HG03060 (cell line): Measurements from ENCODE around the gene KIF11.

Experiments used
- ATAC-seq: cut with Tn5 transposase; IDR thresholded peaks from one replicate; pipeline ENCODE4 v1.9.1; 2021; ENCODE audit warnings: low read depth, moderate number of reproducible peaks; ENCODE audit not compliant: unreplicated experiment

KIF11 gene

GRCh38 chr10:92667078-92667477 lies 74.1 kb downstream of the KIF11 start:
- ATAC-seq = no peak

DNA sequence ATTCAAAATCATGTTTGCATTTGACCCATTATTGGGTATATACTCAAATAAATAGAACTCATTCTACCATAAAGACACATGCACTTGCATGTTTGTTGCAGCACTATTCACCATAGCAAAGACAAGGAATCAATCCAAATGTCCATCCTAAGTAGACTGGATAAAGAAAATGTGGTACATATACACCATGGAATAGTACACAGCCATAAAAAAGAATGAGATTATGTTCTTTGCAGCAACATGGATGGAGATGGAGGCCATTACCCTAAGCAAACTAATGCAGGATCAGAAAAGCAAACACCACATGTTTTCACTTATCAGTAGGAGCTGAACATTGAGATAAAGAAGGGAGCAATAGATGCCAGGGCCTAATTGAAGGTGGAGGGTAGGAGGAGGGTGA lies 84.8 kb downstream of the KIF11 start:
- no peak for ATAC-seq

DNA sequence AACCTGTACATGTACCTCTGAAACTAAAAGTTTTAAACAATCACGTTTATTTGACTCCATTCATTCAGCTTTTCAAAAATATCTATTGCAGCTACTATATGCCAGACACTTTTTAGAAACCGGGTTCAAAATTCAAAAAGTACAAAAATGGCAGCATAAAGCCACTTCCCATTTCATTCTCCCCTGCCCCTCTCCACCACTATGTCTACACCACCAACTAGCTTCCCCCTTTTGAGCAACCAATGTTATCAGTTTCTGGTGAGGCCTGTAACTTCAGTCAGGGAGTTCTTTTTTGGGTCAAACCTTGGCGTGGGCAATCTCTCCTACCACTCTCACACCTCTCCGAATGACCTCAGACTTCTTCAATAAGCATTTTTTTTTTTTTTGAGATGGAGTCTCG lies 85.3 kb downstream of the KIF11 start:
- ATAC-seq = no peak

DNA sequence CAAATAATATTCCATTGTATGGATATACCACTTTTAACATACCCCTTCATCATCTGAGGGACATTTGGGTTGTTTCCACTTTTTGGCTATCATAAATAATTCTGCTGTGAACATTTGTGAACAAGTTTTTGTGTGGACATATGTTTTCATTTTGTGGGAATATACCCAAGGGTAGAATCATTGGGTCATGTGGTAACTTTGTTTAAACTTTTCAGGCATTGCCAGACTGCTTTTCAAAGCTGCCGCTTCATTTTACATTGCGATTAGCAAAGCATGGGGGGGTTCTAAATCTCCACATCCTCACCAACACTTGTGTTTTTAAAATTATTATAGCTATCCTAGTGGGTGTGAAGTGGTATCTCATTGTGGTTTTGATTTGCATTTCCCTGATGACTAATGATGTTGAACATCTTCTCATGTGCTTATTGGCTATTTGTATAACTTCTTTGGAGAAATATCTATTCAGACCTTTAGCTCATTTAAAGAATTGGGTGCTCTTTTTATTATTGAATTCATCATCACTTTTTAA lies 88.4 kb downstream of the KIF11 start:
- ATAC-seq = no peak

GRCh38 chr10:92688573-92688926 lies 95.6 kb downstream of the KIF11 start:
- ATAC-seq = no peak

GRCh38 chr10:92688927-92689662 lies 96.2 kb downstream of the KIF11 start:
- ATAC-seq = no peak

GRCh38 chr10:92689663-92690210 lies 96.8 kb downstream of the KIF11 start, which contains the start of gene HHEX:
Gene HHEX, plus strand, starts transcription at chr10:92689955. Its CDS starts 32 bp downstream, at chr10:92689987.
- ATAC-seq = no peak

DNA sequence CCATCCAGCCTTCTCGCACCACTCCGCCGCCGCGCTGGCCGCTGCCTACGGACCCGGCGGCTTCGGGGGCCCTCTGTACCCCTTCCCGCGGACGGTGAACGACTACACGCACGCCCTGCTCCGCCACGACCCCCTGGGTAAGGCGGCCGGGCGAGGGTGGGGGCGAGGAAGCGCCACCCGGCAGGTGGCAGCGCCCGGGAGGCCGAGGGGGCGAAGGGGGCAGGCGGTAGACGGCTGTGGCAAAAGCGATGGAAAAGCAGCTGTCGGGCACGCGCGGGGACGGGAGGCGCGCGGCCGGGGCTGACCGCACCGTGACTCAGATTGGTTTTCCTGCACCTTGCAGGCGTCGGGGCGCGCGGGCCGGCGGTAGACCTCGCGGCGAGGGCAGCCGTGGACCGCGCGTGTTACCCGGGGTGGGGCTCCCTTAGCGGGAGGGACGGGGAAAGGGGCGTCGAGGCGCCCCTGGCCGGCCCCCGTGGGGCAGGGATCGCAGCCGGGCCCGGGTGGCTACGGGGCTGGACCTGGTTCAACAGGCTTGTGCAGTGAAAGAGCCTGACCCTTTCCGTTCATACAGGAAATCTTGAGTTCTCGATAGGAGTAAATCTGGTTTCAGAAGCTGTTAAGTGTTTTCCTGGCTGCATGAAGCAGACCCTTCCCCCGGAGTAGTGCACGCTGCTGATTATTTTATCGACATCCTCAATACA lies 97.4 kb downstream of the KIF11 start:
- no peak for ATAC-seq

GRCh38 chr10:92690915-92691590 lies 98.1 kb downstream of the KIF11 start:
- ATAC-seq = no peak

DNA sequence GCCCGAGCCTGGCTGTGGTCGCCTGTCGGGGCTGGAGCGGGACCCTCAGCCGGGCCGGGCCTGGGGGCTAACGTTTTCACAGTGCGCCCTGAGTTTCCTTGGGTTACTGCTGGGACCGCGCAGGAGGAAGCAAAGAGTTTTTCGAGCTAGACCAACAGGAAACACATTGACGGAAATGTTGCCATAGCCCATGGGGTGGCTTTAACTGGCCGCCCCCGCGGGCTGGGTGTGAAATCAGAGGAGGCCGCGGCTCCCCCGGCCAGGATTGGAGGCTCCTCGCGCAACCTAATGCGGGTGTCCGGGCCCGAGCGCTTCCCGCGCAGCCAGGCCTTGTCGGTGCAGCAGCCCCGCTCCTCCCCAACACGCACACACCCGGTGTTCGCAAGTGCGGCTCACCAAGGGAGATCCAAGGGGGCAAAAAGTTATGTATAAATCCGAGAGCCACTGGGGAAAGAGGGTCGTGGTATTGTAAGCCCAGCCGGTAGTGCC lies 98.7 kb downstream of the KIF11 start:
- ATAC-seq = no peak

GRCh38 chr10:92692080-92692671 lies 99.2 kb downstream of the KIF11 start:
- ATAC-seq = no peak

DNA sequence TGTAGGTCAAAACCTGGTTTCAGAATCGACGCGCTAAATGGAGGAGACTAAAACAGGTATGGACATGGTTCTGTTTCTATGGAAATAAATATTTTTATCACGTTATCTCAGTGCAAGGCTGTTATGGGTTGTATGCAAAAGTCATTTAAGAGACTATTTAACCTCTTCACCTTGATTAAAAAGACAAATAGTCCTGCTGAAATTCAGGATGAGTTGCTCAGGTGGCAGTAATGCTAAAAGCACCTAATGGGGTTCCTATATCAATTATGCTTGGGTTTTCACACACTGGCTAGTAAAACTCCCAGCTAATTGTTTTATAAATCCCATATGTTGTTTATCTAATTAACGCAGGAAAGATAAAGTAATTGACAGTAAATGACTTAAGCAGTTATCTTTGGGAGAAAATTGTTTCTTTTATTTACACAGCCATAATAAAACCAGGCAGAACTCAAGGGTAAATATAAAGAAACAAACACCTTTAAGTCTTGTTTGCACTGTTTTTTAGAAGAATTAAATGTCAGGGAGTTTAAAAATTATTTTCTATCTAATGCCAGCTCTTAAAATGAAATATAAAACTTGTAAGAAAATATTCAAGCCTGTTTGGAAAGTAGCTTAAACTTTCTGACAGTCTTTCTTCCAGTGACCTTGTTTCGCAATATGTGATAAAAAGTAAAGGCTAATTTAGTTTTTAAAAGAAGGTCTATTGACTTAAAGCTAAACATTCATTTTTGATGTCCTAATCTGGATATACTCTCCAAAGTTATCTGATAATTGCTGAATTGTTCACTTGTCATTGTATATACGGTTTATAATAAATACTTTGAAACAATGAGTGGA lies 100.0 kb downstream of the KIF11 start:
- ATAC-seq = no peak

- no peak for ATAC-seq
These were observed 100.6 kb downstream of the KIF11 start for GRCh38 chr10:92693534-92693893.

- no peak for ATAC-seq
These were observed 103.0 kb downstream of the KIF11 start for GRCh38 chr10:92695679-92696605.

DNA sequence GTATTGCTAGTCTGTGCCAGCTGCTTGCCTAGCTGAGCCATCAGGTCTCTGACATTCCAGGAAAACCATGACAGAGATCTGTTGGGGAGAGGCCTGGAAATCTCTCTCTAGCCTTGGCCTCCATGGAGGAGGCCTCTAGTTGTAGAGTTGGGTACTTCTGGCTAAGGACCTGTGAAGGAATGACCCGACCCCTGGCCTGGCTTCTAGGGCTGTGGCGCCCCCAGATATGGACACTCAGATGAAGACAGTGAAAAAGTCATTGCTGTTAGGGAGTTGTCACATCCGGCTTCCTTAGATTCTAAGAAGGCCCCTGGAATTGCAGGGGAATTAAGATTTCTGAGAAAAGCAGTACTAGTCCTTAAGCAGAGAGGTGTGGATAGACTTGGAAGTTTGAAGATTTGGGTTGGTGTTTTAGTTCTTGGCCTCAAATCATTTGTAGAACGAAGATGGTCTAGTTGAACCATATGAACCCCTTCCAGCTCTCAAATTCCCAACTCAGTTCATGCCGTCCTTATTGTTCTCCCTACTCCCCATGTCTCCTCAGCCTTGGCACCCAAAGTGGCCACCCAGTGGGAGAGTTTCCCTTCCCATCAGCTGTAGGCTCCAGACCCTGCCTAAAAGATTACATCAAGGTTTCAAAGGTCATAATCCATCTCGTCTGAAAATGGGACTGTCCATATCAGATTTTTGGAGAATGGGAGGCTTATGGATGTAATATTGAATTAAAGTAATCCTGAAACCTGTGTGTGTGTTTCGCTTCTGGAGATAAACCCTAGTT lies 103.9 kb downstream of the KIF11 start:
- no peak for ATAC-seq

GRCh38 chr10:92697663-92698511 lies 105.0 kb downstream of the KIF11 start:
- no peak for ATAC-seq

DNA sequence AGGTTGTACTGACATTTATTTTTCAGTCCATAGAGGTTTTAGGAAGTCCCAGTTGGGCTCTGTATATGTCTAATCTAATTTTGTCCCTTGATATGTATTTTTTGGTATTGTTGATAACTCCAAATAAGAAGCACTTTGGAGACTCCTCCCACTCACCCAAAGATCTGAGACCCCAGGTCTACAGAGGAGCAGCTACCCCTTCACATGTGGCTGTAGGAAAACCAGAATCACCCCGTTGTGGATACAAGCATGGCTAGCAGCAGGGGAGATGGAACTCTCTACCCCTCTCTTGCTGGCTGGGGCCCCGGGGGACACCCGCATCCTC lies 106.2 kb downstream of the KIF11 start:
- ATAC-seq = no peak
